GM23338 (cell line): ENCODE data around the gene GPR152.

Experiments used
- CREB1 ChIP-seq: fragments of 250-450 bp; sonication (Bioruptor Pico); IDR thresholded peaks from 2 replicates; pipeline ENCODE4 v1.5.0; 2020; ENCODE audit warnings: low read depth, mild to moderate bottlenecking, moderate library complexity
- CTCF ChIP-seq, 2 experiments: fragments of 200-600 bp in 1 of 2; sonication (generic) in 1 of 2; conservative IDR thresholded peaks; 2 replicates each; pipeline versions ENCODE4 v1.5.1 to v1.6.1; 2016 to 2017; ENCODE audit warnings: antibody characterized with exemption in 2 of 2, low read depth in 2 of 2, mild to moderate bottlenecking in 2 of 2, moderate library complexity in 1 of 2
- EZH2 ChIP-seq: fragments of 200-600 bp; sonication (generic); IDR thresholded peaks from one replicate; pipeline ENCODE4 v1.8.0; 2017; ENCODE audit warnings: antibody characterized with exemption, mild to moderate bottlenecking, low read depth; ENCODE audit not compliant: unreplicated experiment

DNA sequence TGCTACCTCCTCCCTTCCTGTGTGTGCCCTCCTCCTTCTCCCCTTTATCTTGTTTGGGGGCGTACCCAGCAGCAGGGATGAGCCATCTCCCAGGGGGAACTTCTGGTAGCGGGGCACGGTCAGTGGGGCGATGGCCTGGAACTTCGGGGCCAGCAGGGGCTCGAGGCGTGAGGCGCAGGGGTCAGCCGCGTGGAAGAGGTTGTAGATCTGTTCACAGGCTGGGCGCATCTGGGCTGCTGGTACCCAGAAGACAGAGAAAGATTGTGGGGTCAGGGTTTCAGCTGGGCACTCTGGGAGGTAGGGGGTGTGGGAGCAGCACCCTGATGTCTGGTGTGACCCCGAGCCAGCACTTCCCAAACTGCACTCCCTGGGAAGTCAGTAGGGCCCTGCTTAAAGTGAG is 43.6 kb upstream of the GPR152 start:
- TF ChIP-seq CREB1 (CRISPR knock-in tag): no peak
- TF ChIP-seq CTCF (conservative IDR thresholded peaks at IDR 0.05; ENCODE audit: low read depth in 2 of 2): no peak
- TF ChIP-seq EZH2: no peak
